Measurements from ENCODE around the gene IPCEF1. TPM values are rescaled to one million over a fixed set of nuclear protein-coding genes. Genes with fewer than 3 reads are reported as not detected.
A peak's percentile ranks its signal among the peaks of the same experiment; 100 is the strongest.

Gene IPCEF1
- total RNA-seq, 1 experiment from 2014 or later = not detected

GRCh38 chr6:154167126-154167525 is 189.5 kb downstream of the IPCEF1 start:
- DNase-seq (ENCODE audit: low spot score) = no peak

GRCh38 chr6:154166140-154166539 is 190.5 kb downstream of the IPCEF1 start:
- peak; percentile 16 for DNase-seq (ENCODE audit: low spot score)

GRCh38 chr6:154165478-154165877 is 191.1 kb downstream of the IPCEF1 start:
- DNase-seq (ENCODE audit: low spot score) = no peak

GRCh38 chr6:154164397-154164796 is 192.2 kb downstream of the IPCEF1 start:
- no peak for DNase-seq (ENCODE audit: low spot score)

GRCh38 chr6:154161689-154162088 is 194.9 kb downstream of the IPCEF1 start:
- no peak for DNase-seq (ENCODE audit: low spot score)

GRCh38 chr6:154159126-154159525 is 197.5 kb downstream of the IPCEF1 start:
- DNase-seq (ENCODE audit: low spot score) = no peak

GRCh38 chr6:154157706-154158105 is 198.9 kb downstream of the IPCEF1 start:
- no peak for DNase-seq (ENCODE audit: low spot score)

GRCh38 chr6:154157082-154157481 is 199.5 kb downstream of the IPCEF1 start:
- no peak for DNase-seq (ENCODE audit: low spot score)

GRCh38 chr6:154156135-154156896 is 200.3 kb downstream of the IPCEF1 start:
- peak; percentile 73 for DNase-seq (ENCODE audit: low spot score)

- DNase-seq (ENCODE audit: low spot score) = peak; percentile 66
These were observed 202.1 kb downstream of the IPCEF1 start for GRCh38 chr6:154154389-154154967.

GRCh38 chr6:154143753-154144152 is 212.8 kb downstream of the IPCEF1 start:
- DNase-seq (ENCODE audit: low spot score) = no peak

- no peak for DNase-seq (ENCODE audit: low spot score)
These were observed 215.9 kb downstream of the IPCEF1 start for GRCh38 chr6:154140743-154141142.

- no peak for DNase-seq (ENCODE audit: low spot score)
These were observed 216.7 kb downstream of the IPCEF1 start for GRCh38 chr6:154139892-154140291.

GRCh38 chr6:154138793-154139192 is 217.8 kb downstream of the IPCEF1 start:
- no peak for DNase-seq (ENCODE audit: low spot score)

- DNase-seq (ENCODE audit: low spot score) = no peak
These were observed 222.0 kb downstream of the IPCEF1 start for GRCh38 chr6:154134471-154135147.

GRCh38 chr6:154127657-154128056 is 228.9 kb downstream of the IPCEF1 start:
- DNase-seq (ENCODE audit: low spot score) = no peak

- no peak for DNase-seq (ENCODE audit: low spot score)
These were observed 231.2 kb downstream of the IPCEF1 start for GRCh38 chr6:154125421-154125820.

- DNase-seq (ENCODE audit: low spot score) = no peak
These were observed 233.2 kb downstream of the IPCEF1 start for GRCh38 chr6:154123155-154123956.

- no peak for DNase-seq (ENCODE audit: low spot score)
These were observed 234.2 kb downstream of the IPCEF1 start for GRCh38 chr6:154122195-154122925.

- DNase-seq (ENCODE audit: low spot score) = no peak
These were observed 239.1 kb downstream of the IPCEF1 start for GRCh38 chr6:154117485-154117884.

- no peak for DNase-seq (ENCODE audit: low spot score)
These were observed 243.2 kb downstream of the IPCEF1 start for GRCh38 chr6:154113392-154113791.

Measured in HT-29 (cell line).